Mammary epithelial cell (primary cell): Measurements from ENCODE around the gene CDH4.

Experiments used
- CTCF ChIP-seq, 2 donors: IDR thresholded peaks in 1 of 2; conservative IDR thresholded peaks in 1 of 2; 2 replicates each; pipeline ENCODE4 v1.5.1; 2011 to 2012; ENCODE audit warnings: inconsistent platforms in 2 of 2, low read length in 2 of 2, mild to moderate bottlenecking in 2 of 2, control low read depth in 1 of 2, low read depth in 1 of 2; ENCODE audit not compliant: insufficient read depth in 1 of 2; ENCODE audit errors: extremely low read depth in 1 of 2
- EZH2 ChIP-seq: IDR thresholded peaks from 2 replicates; pipeline ENCODE4 v1.6.1; 2012; ENCODE audit warnings: low read length, inconsistent platforms, borderline replicate concordance

GRCh38 chr20:61297491-61297890 is 45.4 kb downstream of the CDH4 start:
- TF ChIP-seq EZH2 = no peak
- no peak for TF ChIP-seq CTCF (conservative IDR thresholded peaks at IDR 0.05 in 1 of 2, IDR thresholded peaks at IDR 0.05 in 1 of 2; ENCODE audit: extremely low read depth in 1 of 2, insufficient read depth in 1 of 2, low read depth in 1 of 2, low read length in 2 of 2)
